HG03039 (cell line): ENCODE data around the gene NUDT16L1.

Source experiments
- ATAC-seq: cut with Tn5 transposase; IDR thresholded peaks from one replicate; pipeline ENCODE4 v1.9.1; 2021; ENCODE audit warnings: mild to moderate bottlenecking, moderate library complexity; ENCODE audit not compliant: unreplicated experiment

Gene NUDT16L1

DNA sequence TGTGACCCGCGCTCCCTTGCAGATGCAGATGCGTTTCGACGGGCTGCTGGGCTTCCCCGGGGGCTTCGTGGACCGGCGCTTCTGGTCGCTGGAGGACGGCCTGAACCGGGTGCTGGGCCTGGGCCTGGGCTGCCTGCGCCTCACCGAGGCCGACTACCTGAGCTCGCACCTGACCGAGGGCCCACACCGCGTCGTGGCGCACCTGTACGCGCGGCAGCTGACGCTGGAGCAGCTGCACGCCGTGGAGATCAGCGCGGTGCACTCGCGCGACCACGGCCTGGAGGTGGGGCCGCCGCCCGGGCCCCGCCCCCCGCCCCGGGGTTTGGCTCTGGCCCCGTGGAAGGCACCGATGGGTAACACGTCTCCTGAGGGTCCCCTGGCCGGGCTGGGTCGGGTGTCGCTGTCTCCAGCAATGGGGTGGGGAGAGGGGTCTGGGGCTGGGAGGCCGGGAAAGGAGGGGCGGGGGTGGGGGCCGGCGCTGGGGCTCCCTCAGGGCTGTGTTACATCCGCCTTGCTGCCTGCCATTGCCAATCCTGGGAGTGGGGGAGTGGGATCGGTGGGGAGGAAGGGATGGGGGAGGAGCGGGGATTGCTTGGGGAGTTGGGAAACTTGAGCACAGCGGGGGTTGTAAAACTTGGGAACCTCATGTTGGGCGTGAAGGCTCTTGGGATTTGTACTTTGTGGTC, 737 bp downstream of the NUDT16L1 start:
- ATAC-seq = no peak

DNA sequence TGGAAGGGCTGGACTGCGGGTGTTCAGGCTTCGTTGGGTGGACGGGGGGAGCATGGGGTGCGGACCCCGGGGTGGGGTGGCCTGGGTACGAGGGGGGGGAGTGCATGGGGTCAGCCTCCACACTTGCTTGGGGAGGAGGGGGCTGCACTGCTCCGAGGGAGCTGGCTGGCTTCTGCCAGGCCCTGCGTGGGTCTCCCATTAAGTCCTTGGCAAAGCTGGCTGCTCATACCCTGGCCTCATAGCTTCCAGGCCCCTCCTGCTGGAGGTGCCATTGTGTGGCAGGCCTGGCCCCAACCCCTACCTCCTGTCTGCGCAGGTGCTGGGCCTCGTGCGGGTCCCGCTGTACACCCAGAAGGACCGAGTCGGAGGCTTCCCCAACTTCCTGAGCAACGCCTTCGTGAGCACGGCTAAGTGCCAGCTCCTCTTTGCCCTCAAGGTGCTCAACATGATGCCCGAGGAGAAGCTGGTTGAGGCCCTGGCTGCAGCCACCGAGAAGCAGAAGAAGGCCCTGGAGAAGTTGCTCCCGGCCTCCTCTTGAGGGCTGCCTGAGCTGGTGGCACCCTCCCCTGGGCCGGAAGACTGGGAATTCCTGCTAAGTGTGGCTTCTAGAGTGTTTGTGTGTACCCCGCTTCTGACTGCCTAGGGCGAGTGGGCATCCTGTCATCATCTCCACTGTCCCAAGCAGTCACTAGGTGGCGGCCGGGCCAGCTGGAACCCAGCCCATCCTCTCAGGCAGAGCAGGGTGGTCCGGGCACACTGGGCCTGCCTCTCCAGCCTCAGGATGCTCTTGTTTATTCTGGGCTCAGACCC, 1.5 kb downstream of the NUDT16L1 start:
- no peak for ATAC-seq

DNA sequence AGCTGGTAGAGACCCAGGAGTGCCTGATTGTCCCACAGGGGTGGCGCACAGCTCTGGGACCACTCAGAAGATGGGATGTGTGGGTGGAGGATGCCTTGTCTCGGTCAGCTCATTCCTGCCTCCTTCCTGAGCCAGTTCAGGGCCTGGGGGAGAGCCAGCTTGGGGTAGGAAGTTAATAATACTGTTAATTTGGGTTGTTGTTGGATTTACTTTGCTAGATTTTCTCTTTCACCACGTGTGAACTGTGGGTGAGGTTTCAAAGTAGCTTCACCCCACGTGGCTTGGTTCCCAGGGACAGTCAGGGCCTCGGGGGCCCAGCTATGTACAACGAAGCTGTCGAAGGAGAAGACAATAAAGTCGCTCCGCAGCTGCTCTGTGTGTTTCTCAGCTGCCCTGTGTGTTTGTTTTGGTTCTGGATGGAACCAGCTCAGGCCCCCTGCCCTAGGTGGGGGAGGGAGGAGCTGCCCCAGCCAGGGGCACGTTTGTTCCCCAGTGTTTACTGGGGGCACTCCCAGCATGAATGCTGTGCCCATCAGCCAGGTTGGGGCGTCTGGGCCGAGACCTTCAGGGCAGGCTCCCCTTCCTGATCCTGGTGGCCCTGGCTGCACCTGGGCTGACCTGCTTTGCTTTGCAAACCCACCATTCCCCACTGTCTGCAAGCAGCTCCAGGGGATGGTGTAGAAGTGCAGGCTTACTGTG, 2.3 kb downstream of the NUDT16L1 start:
- ATAC-seq = no peak

DNA sequence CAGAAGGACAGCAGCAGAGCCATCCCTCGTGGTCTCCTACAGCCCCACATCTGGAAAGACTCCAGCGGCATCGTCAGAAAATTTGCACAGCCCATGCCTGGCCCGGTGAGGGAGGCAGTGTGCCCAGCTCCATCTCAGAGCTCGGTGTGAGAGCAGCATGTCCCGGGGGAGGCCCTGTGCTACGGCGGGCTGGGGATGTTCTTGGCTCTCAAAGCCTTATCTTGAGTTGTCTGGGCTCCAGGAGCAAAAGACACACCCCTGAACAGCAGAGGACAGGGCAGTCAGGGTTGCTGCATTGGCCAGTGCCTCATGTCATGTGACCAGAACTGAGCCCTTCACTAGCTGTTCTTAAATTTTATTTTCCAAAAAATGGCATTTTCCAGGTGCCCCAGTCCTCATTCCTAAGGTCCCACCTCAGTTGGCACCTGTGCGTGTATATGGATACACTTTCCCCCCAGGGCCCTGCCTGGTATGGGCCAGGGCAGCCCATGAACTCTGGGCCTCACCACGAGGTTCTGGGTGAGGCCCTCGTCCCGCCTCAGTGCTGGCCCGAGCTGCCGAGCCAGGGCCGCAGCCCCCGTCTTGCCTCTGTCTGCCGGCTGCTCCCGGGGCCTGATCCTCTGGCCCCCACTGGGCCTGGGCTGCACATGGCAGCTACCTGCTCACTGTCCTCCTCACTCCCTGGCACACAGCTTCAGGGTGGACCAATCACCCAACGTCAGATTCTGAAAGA, 3.0 kb downstream of the NUDT16L1 start:
- no peak for ATAC-seq

DNA sequence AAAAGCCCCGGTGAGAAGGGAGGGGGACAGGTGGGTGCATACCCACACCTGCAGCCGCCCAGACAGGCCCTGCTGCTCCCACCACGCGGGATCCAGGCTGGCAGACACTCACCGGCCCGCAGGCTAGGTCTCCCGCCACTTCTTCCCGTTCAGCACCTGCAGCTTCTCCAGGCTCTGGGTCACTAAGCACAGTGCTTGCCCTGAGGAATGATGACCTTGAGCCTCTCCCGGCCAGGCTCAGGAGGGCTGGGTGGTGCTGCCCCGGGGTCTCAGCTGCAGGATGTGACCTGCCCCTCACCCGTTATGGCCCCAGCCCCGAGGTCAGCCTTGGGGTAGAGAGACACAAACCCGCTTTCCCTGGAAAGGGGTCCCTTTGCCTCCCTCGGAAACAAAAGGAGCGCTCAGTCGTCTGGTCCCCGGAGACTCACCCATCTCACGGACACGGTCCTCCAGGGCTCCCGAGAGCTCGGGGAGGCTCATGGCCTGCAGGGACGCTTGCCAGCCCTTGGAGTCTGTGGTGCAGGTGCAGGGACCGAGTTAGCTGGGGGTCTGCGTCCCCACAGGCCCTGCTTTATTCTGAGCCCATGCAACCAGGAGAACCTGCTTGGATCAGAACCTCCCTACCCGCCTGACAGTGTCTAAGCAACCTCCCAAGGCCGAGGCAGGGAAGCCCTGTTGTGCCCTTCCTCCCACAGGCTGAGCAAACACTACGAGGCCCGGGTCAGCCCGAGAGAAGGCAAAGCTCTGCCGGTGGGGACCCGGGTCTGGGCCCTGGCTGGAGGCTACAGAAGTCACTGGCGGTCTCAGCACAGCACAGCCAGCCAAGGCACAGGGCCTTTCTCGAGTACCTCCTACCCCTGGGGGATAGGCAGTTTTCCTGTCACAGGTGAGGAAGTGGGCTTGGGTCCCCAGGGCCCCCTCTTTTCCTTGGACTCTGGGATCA, 3.8 kb downstream of the NUDT16L1 start:
- no peak for ATAC-seq

DNA sequence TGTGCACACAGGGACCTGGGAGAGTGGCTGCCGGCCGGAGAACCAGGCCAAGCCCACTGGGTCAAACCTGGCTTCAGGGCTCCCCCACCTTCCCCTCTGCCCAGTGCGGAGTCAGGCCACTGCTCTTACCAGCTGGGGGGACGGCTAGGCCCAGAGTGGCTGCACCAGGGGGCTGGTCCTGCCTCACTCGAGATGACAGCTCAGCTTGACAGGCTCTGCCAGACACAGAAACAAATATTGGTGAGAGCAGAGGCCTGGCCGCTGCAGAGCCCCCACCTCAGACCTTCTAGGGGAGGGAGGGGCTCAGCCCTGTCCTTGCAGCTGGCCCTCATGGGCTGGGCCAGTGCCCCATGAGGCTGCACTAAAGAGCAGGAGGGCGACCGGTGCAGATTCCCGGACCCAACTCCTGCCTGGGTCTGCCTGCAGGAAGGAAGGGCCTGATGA, 4.5 kb downstream of the NUDT16L1 start:
- ATAC-seq = no peak

DNA sequence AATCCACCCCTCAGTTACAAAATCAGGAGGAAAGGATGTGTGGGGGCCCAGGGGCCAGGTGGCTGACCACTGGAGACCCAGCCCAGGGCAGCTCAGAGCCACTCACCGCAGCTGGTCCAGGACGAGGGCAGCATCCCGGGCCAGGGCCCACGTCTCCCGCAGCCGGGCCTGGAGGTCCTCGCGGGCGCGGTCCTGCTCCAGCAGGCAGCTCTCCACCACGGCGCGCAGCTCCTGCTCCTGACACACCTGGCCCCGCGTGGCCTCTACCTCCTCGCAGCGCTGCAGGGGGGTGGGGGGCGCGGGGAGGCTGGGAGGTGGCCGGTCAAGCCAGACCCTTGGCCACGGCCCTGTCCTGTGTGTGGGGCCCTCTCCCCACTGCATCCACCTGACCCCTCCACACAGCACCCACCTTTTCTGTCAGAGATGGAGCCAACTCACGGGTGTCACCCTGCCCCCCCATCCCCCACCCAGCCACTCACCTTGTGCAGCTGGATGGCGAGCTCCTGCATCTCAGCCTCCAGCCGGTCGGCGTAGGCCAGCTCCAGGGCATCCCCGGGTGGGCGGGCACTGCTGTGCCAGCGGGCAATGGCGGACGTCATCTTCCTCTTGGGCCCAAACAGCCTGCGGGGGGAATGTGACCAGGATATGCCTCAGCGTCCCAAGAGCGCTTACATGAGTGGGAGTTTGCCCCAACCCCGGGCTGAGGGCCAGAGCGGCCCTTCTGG, 5.1 kb downstream of the NUDT16L1 start:
- ATAC-seq = no peak

DNA sequence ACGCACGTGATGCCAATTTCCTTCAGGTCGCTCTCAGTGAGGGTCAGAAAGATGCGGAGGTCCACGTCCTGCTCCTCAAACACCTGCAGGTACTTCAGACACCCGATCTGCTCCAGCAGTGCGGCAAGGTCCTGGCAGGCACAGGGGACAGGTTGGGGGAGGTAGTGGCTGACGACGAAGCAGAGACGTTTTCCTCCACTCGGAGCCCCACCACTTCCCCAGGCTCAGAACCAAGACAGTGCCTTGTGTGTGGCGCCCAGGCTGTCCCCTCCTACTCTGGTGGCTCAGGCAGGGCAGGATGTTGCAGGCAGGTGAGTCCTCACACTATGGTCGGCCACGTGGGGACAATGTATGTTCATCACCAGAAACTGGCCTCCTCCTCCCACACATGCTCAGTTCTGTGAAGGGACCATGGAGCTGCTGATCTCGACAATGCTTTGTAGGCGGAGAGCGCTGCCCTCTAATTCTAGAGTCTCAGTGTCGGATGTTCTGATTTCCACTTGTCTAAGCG, 5.7 kb downstream of the NUDT16L1 start:
- no peak for ATAC-seq

DNA sequence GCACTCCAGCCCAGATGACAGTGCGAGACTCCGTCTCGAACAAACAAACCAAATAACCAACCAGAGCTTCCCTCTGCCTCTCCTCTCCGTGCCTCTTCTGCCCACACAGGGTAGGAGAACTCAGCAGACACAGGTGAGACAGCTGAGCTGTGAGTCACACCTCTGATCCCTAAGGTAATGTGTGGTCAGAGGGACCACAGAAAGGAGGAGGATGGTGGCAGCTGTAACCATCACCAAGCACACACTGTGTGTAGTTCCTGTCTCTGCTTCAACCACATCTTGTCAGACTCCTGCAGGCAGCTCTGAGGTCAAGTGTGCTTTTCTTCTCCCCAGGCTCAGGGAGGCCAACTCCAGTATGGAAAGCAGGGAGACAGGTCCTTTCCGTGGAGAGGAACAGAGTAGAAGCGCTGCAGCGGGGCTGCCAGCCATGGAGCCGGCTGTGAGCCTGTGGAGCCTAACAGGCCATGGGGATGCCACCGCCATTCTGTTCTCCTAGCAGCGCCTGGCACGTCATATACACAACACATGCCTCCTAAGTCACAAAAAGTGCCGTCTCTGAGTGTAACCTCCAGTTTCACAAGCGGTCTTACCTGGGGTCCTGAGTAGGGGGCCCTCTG, 7.1 kb downstream of the NUDT16L1 start:
- ATAC-seq = no peak

DNA sequence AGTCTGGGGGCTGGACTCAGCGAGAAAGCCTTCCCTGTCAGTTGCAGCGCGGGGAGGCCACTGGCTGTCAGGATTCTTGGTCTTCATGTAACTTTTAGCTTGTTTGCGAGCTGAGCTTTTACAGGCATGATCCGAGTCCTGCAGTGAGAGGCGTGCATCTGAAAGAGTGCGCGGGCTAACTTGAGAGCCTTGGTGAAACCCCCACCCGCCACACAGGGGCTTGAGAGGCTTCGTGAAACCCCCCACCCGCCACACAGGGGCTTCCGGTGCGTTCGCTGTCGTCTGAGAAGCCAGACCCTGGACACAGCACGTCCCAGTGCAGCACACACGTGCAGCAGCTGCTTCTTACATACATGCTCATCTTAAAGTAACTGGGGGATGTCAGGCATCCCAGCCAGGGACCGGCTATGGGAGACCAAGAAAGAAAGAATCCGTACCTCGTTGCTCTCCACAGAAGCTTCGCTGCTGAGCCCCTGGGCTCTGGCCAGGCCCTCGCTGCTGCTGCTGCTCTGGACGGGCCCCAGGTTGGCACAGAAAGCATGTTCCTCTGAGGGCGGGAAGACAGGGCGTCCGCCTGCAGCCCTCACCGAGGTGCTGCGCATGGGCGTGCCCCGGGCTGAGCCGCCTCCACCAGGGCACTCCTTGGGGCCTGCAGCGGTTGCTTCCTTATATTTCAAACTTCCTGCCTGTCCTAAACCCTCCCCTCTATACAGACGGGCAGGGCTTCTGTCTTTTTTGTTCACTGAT, 7.8 kb downstream of the NUDT16L1 start:
- no peak for ATAC-seq

DNA sequence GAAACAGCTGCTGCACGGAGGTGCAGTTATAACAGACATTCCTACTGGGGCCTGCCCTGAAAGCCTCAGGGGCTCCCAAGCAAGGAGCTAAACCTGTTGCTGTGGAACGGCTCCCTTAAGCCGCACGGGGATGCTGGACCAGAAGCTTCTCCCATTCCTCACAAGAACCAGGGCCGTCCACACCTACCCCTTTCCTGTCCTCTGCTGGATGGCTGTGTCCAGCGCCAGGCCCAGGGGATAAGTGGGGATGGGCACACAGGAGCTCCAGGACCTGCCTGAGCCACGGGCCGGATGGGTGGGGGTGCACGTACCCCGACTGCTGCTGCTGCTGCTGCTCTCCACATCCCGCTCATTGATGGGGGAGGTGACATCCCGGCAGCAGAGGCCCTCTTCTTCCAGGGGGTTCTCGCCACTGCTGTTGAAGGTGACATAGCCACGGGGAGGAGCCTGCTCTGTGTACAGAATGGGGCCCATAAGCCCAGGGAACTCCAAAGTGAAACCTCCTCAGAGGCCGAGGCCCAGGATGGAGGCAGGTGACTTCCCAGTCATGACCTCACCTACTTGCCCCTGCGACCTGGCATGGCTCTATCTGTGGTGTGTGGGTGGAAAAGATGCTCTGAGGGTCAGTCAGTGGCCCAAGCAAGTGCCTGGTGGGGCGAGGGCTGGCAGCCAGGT, 8.6 kb downstream of the NUDT16L1 start:
- no peak for ATAC-seq

DNA sequence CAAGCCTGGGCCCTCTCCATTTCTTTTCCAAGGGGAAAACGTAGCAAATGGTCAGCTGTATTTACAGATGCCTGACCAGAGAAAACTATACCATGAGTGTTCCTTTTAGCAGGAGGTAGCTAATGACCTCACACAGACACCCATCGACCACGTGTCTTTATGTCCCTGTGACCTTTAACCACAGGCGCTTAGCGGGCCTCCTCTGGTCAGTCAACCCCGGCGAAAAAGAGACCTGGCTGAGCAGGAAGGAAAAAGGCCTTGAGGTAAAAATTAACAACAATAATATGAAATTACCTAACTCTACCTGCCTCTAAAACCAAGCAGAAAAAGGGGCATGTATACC, 9.1 kb downstream of the NUDT16L1 start:
- ATAC-seq = no peak

DNA sequence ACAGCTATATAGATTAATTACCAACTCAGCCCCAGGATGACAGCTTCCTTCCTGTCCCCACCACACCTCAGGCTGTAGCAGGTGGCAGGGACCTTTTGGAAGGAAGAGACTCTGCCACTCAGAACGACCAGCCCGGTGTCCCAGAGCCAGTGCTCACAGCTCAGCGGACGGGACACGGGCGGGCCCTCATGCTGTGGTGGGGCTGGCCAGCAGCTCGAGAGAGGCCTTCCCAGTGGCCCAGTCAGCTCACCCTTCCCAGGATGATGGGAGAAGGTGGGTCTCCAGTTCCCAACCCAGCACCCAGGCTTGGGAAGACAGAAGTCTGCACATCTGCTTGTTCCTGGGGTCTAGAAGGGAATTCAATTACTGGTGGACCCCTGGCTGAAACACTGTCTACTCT, 10.5 kb downstream of the NUDT16L1 start:
- no peak for ATAC-seq

DNA sequence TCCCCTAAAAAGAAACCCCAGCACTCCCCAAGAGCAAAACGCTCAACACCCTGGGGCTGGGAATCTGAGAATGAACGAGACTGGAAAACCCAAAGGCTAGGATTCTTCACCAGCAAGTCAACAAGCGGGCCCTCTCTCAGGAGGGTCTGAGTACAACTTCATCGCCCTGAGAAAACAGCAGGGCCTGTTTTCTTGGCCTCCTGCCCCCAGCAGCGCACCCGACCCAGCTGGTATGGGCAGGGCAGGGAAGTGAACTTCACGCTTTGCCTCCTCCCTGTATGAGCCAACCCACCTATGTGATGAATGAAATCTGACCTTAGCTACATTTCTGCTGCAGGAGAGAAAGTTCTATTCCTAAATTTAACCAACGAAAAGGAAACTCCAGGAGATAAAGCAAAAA, 11.1 kb downstream of the NUDT16L1 start:
- no peak for ATAC-seq

DNA sequence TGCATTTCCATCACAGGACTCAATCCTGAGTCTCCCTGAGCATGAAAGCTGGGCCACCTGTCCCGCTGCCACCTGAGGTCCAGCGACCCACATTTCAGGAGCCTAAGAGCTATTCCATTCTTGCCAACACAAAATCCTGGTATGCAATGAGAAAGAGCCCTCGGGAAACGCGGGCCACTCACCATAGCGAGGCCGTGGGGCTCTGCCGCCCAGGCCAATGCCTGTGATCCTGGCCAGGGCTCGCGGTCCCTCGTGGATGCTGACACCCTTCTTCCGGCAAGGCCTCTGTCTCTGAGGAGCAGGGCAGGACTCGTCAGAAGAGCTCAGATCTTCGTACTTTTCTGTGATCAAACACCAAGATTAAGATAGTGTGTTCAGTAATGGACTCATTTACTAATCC, 11.6 kb downstream of the NUDT16L1 start:
- ATAC-seq = no peak

DNA sequence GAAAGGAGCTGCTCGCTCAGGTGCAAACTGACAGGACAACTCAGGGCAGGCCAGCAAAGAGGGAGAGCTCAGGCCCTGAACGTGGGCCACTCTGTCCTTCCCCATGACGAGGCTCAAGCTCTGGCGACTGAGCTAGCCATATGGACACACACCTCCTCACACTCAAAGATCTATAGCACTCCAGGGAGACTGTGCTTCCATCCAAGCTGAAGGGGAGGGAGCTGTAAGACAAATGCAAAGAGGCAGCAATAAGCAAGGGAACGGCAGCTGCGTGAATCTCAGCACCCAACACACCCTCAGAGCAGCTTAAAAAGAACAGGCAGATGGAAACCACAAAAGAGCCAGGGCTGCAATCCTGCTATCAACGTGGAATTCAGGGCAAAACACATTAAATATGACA, 13.5 kb downstream of the NUDT16L1 start:
- ATAC-seq = no peak

DNA sequence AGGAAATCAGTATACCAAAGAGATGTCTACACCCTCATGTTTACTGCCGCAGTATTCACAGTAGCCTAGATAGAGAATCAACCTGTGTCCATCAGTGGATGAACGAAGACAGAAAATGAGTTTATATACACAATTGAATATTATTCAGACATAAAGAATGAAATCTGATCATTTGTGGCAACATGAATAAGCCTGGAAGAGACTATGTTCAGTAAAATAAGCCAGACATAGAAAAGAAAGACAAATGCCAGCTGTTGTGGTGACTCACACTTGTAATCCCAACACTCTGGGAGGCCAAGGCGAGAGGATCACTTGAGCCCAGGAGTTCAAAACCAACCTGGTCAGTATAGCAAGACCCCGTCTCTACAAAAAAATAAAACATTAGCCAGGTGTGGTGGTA, 16.1 kb downstream of the NUDT16L1 start:
- ATAC-seq = no peak
